Measurements from ENCODE around the gene RCBTB1.

RCBTB1 gene

GRCh38 chr13:49495783-49496762 lies 89.3 kb downstream of the RCBTB1 start, which contains the start of gene PHF11:
TSS of gene PHF11 (plus strand) at chr13:49495953. CDS start at chr13:49496002, 49 bp downstream.
- TF ChIP-seq CTCF (IDR thresholded peaks at IDR 0.05; ENCODE audit: low read depth, low read length, missing control alignments), result no peak
- H3K4me3 ChIP-seq (ENCODE audit: low read depth, low read length), result peak within 1 kb of the TSS; percentile 59
- DNase-seq (ENCODE audit: low read depth), result peak; percentile 88

DNA sequence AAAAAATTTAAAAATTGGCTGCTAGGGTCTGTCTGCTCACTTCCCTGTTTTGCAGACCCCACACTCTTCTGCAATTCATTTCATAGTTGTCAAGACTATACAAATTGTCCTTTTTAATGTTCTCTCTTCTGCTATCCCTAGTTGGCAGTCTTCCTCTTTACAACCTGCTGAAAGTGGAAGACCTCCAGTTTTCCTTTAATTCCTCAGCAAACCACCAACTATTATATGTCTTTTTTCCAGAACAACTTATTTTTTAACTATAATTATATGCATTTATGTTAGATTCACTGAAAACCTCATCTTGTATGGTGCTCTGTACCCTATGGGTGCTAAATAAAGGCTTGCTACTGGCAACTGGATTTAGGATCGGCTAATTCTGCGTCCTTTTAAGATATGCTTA lies 90.7 kb downstream of the RCBTB1 start:
- DNase-seq (ENCODE audit: low read depth), result no peak
- no peak for TF ChIP-seq CTCF (IDR thresholded peaks at IDR 0.05; ENCODE audit: low read depth, low read length, missing control alignments)
- peak overlapping the region; percentile 59 for H3K4me3 ChIP-seq (ENCODE audit: low read depth, low read length)

DNA sequence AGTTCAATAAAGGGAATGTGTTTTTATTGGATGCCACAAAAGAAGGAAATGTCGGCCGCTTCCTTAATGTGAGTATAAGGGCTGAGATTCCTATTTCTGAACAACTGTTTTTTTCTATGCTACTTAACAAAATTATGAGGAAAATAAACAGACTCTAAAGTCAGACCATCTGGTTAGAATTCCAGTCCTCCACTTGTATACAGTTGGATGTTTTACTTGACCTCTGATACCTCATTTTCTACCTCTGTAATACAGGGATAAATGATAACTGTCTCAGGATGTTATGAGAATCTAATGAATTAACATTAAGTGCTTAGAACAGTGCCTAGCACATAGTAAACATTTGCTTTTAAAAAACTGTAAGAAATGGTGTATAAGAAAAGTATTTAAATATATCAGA lies 96.8 kb downstream of the RCBTB1 start:
- TF ChIP-seq CTCF (IDR thresholded peaks at IDR 0.05; ENCODE audit: low read depth, low read length, missing control alignments), result no peak
- H3K4me3 ChIP-seq (ENCODE audit: low read depth, low read length), result no peak overlapping the region
- DNase-seq (ENCODE audit: low read depth), result no peak

All from GM12864 (cell line).